K562 (cell line): ENCODE measurements around the gene TCEANC2.

ENCODE experiments used
- CEBPB ChIP-seq: fragments of 450-650 bp; IDR thresholded peaks from 2 replicates; pipeline ENCODE4 v1.6.1; 2016; ENCODE audit warnings: missing genetic modification characterization, missing compliant biosample characterization
- POLR2G ChIP-seq: fragments of 200-400 bp; formaldehyde crosslinking; IDR thresholded peaks from 2 replicates; pipeline ENCODE4 v1.6.1; 2017; ENCODE audit warnings: low read depth, mild to moderate bottlenecking, antibody characterized with exemption, low read length, moderate library complexity
- POU5F1 ChIP-seq: fragments of 150-350 bp; IDR thresholded peaks from 2 replicates; pipeline ENCODE4 v1.6.1; 2014; ENCODE audit warnings: borderline replicate concordance, low read length, low read depth, mild to moderate bottlenecking; ENCODE audit not compliant: partially characterized antibody
- TGIF2 ChIP-seq: sonication (generic); formaldehyde crosslinking; IDR thresholded peaks from 2 replicates; pipeline ENCODE4 v1.8.1; 2022; ENCODE audit warnings: mild to moderate bottlenecking, missing genetic modification reagents, moderate library complexity
- ZNF639 ChIP-seq, 2 experiments: fragments of 200-800 bp in 1 of 2; sonication (Bioruptor generic) in 1 of 2; sonication (generic) in 1 of 2; formaldehyde crosslinking in 1 of 2; IDR thresholded peaks in 1 of 2; conservative IDR thresholded peaks in 1 of 2; 2 replicates each; pipeline versions ENCODE4 v1.5.0 to v1.6.1; 2016 to 2020; ENCODE audit warnings: missing compliant biosample characterization in 1 of 2, missing genetic modification characterization in 1 of 2, missing genetic modification reagents in 1 of 2
- TF ChIP-seq, protein P1 (sequence below): sonication (generic); formaldehyde crosslinking; IDR thresholded peaks from 2 replicates; pipeline ENCODE4 v1.8.1; 2023; ENCODE audit warnings: mild to moderate bottlenecking, missing genetic modification reagents
- TF ChIP-seq, protein P2 (sequence below): fragments of 250-450 bp; sonication (Bioruptor Pico); IDR thresholded peaks from 2 replicates; pipeline ENCODE4 v1.8.0; 2021; ENCODE audit warnings: mild to moderate bottlenecking, moderate library complexity

DNA sequence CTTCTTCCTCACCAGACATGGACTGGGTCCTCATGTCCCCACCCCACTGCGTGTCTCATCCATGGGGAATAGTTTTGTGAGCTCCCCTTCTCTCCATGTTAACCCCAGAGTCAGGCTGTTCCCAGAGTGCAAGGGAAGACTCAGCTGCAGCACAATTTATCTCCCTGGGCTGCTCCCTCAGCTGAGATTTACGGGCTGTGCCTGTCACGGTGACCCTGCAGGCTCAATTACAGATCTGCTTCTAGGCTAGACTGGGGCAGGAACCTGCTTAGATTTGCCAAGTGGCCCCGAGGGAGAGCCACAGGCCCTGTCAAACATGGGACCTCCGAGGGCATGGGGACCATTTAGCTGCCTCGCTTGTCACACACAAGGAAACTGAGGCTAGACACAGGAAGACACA is 61.5 kb downstream of the TCEANC2 start:
- TF ChIP-seq, protein P1, sequence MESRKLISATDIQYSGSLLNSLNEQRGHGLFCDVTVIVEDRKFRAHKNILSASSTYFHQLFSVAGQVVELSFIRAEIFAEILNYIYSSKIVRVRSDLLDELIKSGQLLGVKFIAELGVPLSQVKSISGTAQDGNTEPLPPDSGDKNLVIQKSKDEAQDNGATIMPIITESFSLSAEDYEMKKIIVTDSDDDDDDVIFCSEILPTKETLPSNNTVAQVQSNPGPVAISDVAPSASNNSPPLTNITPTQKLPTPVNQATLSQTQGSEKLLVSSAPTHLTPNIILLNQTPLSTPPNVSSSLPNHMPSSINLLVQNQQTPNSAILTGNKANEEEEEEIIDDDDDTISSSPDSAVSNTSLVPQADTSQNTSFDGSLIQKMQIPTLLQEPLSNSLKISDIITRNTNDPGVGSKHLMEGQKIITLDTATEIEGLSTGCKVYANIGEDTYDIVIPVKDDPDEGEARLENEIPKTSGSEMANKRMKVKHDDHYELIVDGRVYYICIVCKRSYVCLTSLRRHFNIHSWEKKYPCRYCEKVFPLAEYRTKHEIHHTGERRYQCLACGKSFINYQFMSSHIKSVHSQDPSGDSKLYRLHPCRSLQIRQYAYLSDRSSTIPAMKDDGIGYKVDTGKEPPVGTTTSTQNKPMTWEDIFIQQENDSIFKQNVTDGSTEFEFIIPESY (CRISPR knock-in tag), result no peak
- TF ChIP-seq CEBPB (tag) (no peak), ZNF639 (CRISPR knock-in tag; conservative IDR thresholded peaks at IDR 0.05 in 1 of 2, IDR thresholded peaks at IDR 0.05 in 1 of 2) (no peak), POU5F1 (no peak), POLR2G (no peak), TGIF2 (CRISPR knock-in tag) (no peak)
- TF ChIP-seq, protein P2, sequence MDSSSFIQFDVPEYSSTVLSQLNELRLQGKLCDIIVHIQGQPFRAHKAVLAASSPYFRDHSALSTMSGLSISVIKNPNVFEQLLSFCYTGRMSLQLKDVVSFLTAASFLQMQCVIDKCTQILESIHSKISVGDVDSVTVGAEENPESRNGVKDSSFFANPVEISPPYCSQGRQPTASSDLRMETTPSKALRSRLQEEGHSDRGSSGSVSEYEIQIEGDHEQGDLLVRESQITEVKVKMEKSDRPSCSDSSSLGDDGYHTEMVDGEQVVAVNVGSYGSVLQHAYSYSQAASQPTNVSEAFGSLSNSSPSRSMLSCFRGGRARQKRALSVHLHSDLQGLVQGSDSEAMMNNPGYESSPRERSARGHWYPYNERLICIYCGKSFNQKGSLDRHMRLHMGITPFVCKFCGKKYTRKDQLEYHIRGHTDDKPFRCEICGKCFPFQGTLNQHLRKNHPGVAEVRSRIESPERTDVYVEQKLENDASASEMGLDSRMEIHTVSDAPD (CRISPR knock-in tag), result no peak
